B cell (primary cell): ENCODE results near the gene PTPRN2. TPM values are rescaled to one million over a fixed set of nuclear protein-coding genes. Genes with fewer than 3 reads are reported as not detected.

Experiments
- ATAC-seq: fragments of 200-7000 bp; cut with Tn5 transposase; one replicate; pipeline ENCODE4 v1.10.0; 2021; ENCODE audit warnings: low read depth, mild to moderate bottlenecking, moderate number of reproducible peaks, moderate library complexity
- CTCF ChIA-PET: fragments of 350-600 bp; sonication (Branson Sonifier 250); formaldehyde crosslinking; loops from one replicate; lab custom pipeline; 2021; ENCODE audit warnings: antibody characterized with exemption, inconsistent platforms; lab: Charles Lee
- POLR2A ChIA-PET: fragments of 350-600 bp; sonication (Branson Sonifier 250); formaldehyde crosslinking; loops from one replicate; lab custom pipeline; 2021; ENCODE audit warnings: antibody characterized with exemption; lab: Charles Lee
- DNase-seq: peaks from one replicate; pipeline ENCODE4 v3.0.0; 2013
- H2AFZ ChIP-seq: 2 replicates; pipeline ENCODE4 v1.6.1; 2012; ENCODE audit warnings: mild to moderate bottlenecking, low read depth, low read length; ENCODE audit not compliant: insufficient read depth, poor library complexity, severe bottlenecking
- H3K27ac ChIP-seq, 2 donors: 1 replicate in 1 of 2; 2 replicates in 1 of 2; pipeline ENCODE4 v1.5.1; 2012 to 2013; ENCODE audit warnings: low read length in 2 of 2, mild to moderate bottlenecking in 2 of 2, moderate library complexity in 1 of 2
- H3K27me3 ChIP-seq, 4 experiments: fragments of 200-600 bp in 1 of 4; sonication (generic) in 1 of 4; replicated peaks in 1 of 4; 1 replicate in 2 of 4; 2 replicates in 2 of 4; pipeline versions ENCODE4 v1.6.1 to v1.7.0; 2013 to 2016; ENCODE audit warnings: low read length in 3 of 4, mild to moderate bottlenecking in 2 of 4, mixed read lengths in 1 of 4, moderate library complexity in 1 of 4; ENCODE audit not compliant: insufficient read depth in 4 of 4, control insufficient read depth in 3 of 4; ENCODE audit errors: control extremely low read depth in 1 of 4
- H3K36me3 ChIP-seq, 2 experiments: replicated peaks in 1 of 2; 1 replicate in 1 of 2; 2 replicates in 1 of 2; pipeline versions ENCODE4 v1.6.1 to v1.7.1; 2013; ENCODE audit warnings: low read length in 1 of 2; ENCODE audit not compliant: insufficient read depth in 2 of 2, control insufficient read depth in 1 of 2; ENCODE audit errors: control extremely low read depth in 1 of 2, extremely low read depth in 1 of 2
- H3K4me1 ChIP-seq, 2 donors: fragments of 200-600 bp in 1 of 2; sonication (generic) in 1 of 2; 1 replicate in 1 of 2; 2 replicates in 1 of 2; pipeline versions ENCODE4 v1.5.1 to v1.6.1; 2013 to 2017; ENCODE audit warnings: low read length in 2 of 2; ENCODE audit not compliant: control insufficient read depth in 2 of 2, insufficient read depth in 2 of 2
- H3K4me2 ChIP-seq: replicated peaks from 2 replicates; pipeline ENCODE3; 2012; ENCODE audit warnings: mild to moderate bottlenecking, low read depth, low read length; ENCODE audit not compliant: poor library complexity, severe bottlenecking
- H3K4me3 ChIP-seq, 5 experiments: fragments of 200-600 bp in 1 of 5; sonication (generic) in 1 of 5; 1 replicate in 3 of 5; 2 replicates in 2 of 5; pipeline versions ENCODE4 v1.5.1 to v1.7.0; 2011 to 2016; ENCODE audit warnings: low read length in 4 of 5, mild to moderate bottlenecking in 4 of 5, low read depth in 2 of 5, control low read depth in 1 of 5, moderate library complexity in 1 of 5; ENCODE audit not compliant: insufficient read depth in 1 of 5; ENCODE audit errors: control extremely low read depth in 1 of 5, extremely low read depth in 1 of 5
- H3K79me2 ChIP-seq: fragments of 200-600 bp; sonication (generic); one replicate; pipeline ENCODE4 v1.6.0; 2016; ENCODE audit warnings: low read length; ENCODE audit not compliant: control insufficient read depth, insufficient read depth
- H3K9ac ChIP-seq: fragments of 200-600 bp; sonication (generic); 2 replicates; pipeline ENCODE4 v1.6.1; 2017; ENCODE audit warnings: mild to moderate bottlenecking, low read length, moderate library complexity
- H3K9me3 ChIP-seq, 3 donors: one replicate each; pipeline versions ENCODE4 v1.6.1 to v1.7.1; 2013; ENCODE audit warnings: low read length in 2 of 3; ENCODE audit not compliant: control insufficient read depth in 2 of 3, insufficient read depth in 1 of 3; ENCODE audit errors: control extremely low read depth in 1 of 3
- H4K20me1 ChIP-seq: 2 replicates; pipeline ENCODE4 v1.6.0; 2012; ENCODE audit warnings: mild to moderate bottlenecking, low read length; ENCODE audit not compliant: insufficient read depth, control insufficient read depth, poor library complexity, severe bottlenecking
- H3K27ac Mint-ChIP-seq: one replicate; pipeline ENCODE4 v1.8.0; 2021; ENCODE audit warnings: mixed read lengths
- H3K27me3 Mint-ChIP-seq: one replicate; pipeline ENCODE4 v1.8.0; 2021; ENCODE audit warnings: mixed read lengths
- H3K4me1 Mint-ChIP-seq: one replicate; pipeline ENCODE4 v1.8.0; 2021; ENCODE audit warnings: mixed read lengths
- H3K4me3 Mint-ChIP-seq: one replicate; pipeline ENCODE4 v1.8.0; 2021; ENCODE audit warnings: mixed read lengths
- H3K9me3 Mint-ChIP-seq: one replicate; pipeline ENCODE4 v1.8.0; 2022; ENCODE audit warnings: mixed read lengths; ENCODE audit not compliant: insufficient read depth
- CTCF ChIP-seq: fragments of 200-600 bp; IDR thresholded peaks from one replicate; pipeline ENCODE4 v1.8.0; 2022; ENCODE audit warnings: antibody characterized with exemption, mild to moderate bottlenecking
- EZH2 ChIP-seq: IDR thresholded peaks from 2 replicates; pipeline ENCODE4 v1.6.1; 2012; ENCODE audit warnings: borderline replicate concordance, low read depth, mild to moderate bottlenecking, moderate library complexity, low read length; ENCODE audit not compliant: insufficient read depth, poor library complexity, severe bottlenecking
- WGBS: methylation state at CpG from one replicate; pipeline ENCODE4 v1.1.5; 2013; ENCODE audit warnings: missing lambda C conversion rate; ENCODE audit not compliant: insufficient coverage; 5-methylcytosine and 5-hydroxymethylcytosine counted together
- intact Hi-C: fragments of 100-400 bp; cut with micrococcal nuclease; formaldehyde crosslinking; loops from one replicate; pipeline ENCODE4 v1.10.0; 2022
- polyA plus RNA-seq: library from polyadenylated mRNA; depleted of rRNA; stranded (reverse); fragments of >200 nt; gene quantifications from 2 replicates; pipeline ENCODE4 v1.2.3, GENCODE V29; 2012
- total RNA-seq, 2 donors: library from RNA; stranded (reverse); fragments of 120-200 nt in 1 of 2; gene quantifications; 1 replicate in 1 of 2; 2 replicates in 1 of 2; pipeline versions ENCODE4 v1.2.3 to v1.2.4, GENCODE V29; 2013 to 2022

PTPRN2 gene
- total and polyA plus RNA-seq, 2 donors (not counting 1 experiment from before 2014, with no cell fraction given), result 2.0 to 5.0 TPM

DNA sequence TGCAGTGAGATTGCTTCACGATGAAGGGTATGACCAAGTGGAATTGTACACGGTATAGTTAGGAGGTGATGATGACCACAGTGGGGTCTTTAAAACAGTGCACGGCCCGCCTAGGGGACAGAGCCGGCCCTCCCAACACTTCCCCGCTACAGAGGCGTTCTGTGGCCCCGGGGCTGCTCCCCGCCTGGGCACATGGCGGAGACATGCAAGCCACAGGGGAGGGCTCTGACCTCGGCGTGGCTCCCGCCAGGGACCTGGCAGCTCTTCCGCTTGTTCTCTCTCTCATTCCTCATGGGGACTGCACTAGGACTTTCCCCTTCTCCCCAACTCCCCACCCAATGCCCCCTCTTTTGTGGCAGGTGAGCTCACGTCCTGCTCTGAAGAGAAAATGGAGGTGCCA, 857.0 kb downstream of the PTPRN2 start:
- H3K79me2 ChIP-seq, result no peaks in the 10 kb centered on the region
- POLR2A ChIA-PET, result no interaction called here

DNA sequence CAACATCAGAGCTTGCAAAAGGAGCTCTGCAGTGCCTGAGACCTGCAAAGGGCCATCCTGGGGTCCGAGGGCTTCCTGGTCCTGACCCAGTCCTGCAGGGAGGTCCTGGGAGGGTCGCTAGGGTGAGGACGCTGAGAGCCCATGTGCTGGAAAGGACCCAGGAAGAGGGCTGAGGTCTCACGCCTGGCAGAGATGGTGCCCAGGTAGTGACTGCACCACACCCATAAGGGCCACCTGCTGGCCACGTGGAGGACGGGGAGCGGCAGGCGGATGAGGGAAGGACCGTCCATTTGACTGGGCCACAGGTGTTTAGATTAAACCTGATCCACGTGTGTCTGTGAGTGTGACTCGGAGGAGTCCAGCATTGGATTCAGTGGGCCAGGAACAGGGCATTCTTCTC, 858.1 kb downstream of the PTPRN2 start:
- intact Hi-C loops, result no loop called here
- CTCF ChIA-PET, result no interaction called here

More for the DNA sequence above, 857.0 kb downstream of the PTPRN2 start:
- WGBS, result 86% methylated on average over 13 of the region's 15 CpGs
- H3K27me3 Mint-ChIP-seq, result no peaks in the 10 kb centered on the region
- intact Hi-C loops, result no loop called here
- no peak overlapping the region for H3K27ac Mint-ChIP-seq
- Histone ChIP-seq H3K4me1 (no peaks in the 10 kb centered on the region), H4K20me1 (no peaks in the 10 kb centered on the region), H3K4me2 (no peak overlapping the region), H2AFZ (no peak overlapping the region), H3K4me3 (no peak overlapping the region), H3K36me3 (no peaks in the 10 kb centered on the region), H3K9me3 (peaks cover 0 to 14% (median 0%) of the 10 kb centered on the region in 3 donors), H3K27ac (no peak overlapping the region), H3K9ac (no peak overlapping the region), H3K27me3 (no peaks in the 10 kb centered on the region)
- no peak overlapping the region for H3K4me3 Mint-ChIP-seq
- no peaks in the 10 kb centered on the region for H3K9me3 Mint-ChIP-seq
- DNase-seq (no peak), ATAC-seq (no peak)
- CTCF ChIA-PET, result no interaction called here
- TF ChIP-seq CTCF, result no peak
- TF ChIP-seq EZH2, result no peak
- H3K4me1 Mint-ChIP-seq, result no peaks in the 10 kb centered on the region

More for the DNA sequence above, 858.1 kb downstream of the PTPRN2 start:
- Histone ChIP-seq H3K36me3 (no peaks in the 10 kb centered on the region), H3K27ac (no peak overlapping the region), H3K27me3 (no peaks in the 10 kb centered on the region), H2AFZ (no peak overlapping the region), H3K79me2 (no peaks in the 10 kb centered on the region), H4K20me1 (no peaks in the 10 kb centered on the region), H3K9me3 (peaks cover 0 to 14% (median 0%) of the 10 kb centered on the region in 3 donors), H3K4me1 (no peaks in the 10 kb centered on the region), H3K9ac (no peak overlapping the region), H3K4me3 (no peak overlapping the region), H3K4me2 (no peak overlapping the region)
- POLR2A ChIA-PET, result no interaction called here
- no peak for TF ChIP-seq CTCF
- TF ChIP-seq EZH2, result no peak
- DNase-seq (no peak), ATAC-seq (no peak)
- no peaks in the 10 kb centered on the region for H3K9me3 Mint-ChIP-seq
- no peak overlapping the region for H3K27ac Mint-ChIP-seq
- H3K4me1 Mint-ChIP-seq, result no peaks in the 10 kb centered on the region
- no peaks in the 10 kb centered on the region for H3K27me3 Mint-ChIP-seq
- H3K4me3 Mint-ChIP-seq, result no peak overlapping the region
- WGBS, result 81% methylated on average over 11 of the region's 11 CpGs
